GM12872 (cell line): ENCODE data around the gene TMEM37.

ENCODE experiments used
- CTCF ChIP-seq: IDR thresholded peaks from 3 replicates; pipeline ENCODE4 v1.5.1; 2011; ENCODE audit warnings: low read depth, mild to moderate bottlenecking, low read length, moderate library complexity; ENCODE audit not compliant: insufficient read depth

TMEM37 gene

GRCh38 chr2:119409506-119409905 lies 22.1 kb upstream of the TMEM37 start:
- TF ChIP-seq CTCF = no peak

- TF ChIP-seq CTCF = no peak
Observed at GRCh38 chr2:119414894-119415293, 16.8 kb upstream of the TMEM37 start.

- TF ChIP-seq CTCF = no peak
Observed at GRCh38 chr2:119415630-119416029, 16.0 kb upstream of the TMEM37 start.

- no peak for TF ChIP-seq CTCF
Observed at GRCh38 chr2:119416299-119416923, 15.2 kb upstream of the TMEM37 start.

GRCh38 chr2:119417908-119418307 lies 13.7 kb upstream of the TMEM37 start:
- TF ChIP-seq CTCF = no peak

- TF ChIP-seq CTCF = no peak
Observed at GRCh38 chr2:119419065-119419464, 12.6 kb upstream of the TMEM37 start.

GRCh38 chr2:119419803-119420508 lies 11.7 kb upstream of the TMEM37 start:
- no peak for TF ChIP-seq CTCF
